ENCODE results near the gene CFAP20DC.

- TF ChIP-seq CTCF (IDR thresholded peaks at IDR 0.05; ENCODE audit: insufficient read depth, low read depth, low read length): no peak
- no peak for TF ChIP-seq EZH2 (IDR thresholded peaks at IDR 0.05; ENCODE audit: insufficient read depth, low read length)
These were observed 6.9 kb upstream of the CFAP20DC start for GRCh38 chr3:59056706-59057105.
